LNCaP clone FGC (cell line): ENCODE results near the gene SMCO4.

Experiments
- DNase-seq: peaks from one replicate; pipeline ENCODE4 v3.0.0-alpha.2; 2011; ENCODE audit warnings: low read depth
- H3K4me3 ChIP-seq: 2 replicates; pipeline ENCODE4 v1.5.1; 2011; ENCODE audit warnings: mild to moderate bottlenecking, low read depth, low read length, control low read depth
- TF ChIP-seq, protein P1 (sequence below): IDR thresholded peaks from 2 replicates; pipeline ENCODE4 v1.5.1; 2012; ENCODE audit warnings: mild to moderate bottlenecking; ENCODE audit not compliant: control insufficient read depth, insufficient read depth; ENCODE audit errors: extremely low read depth

The SMCO4 gene

DNA sequence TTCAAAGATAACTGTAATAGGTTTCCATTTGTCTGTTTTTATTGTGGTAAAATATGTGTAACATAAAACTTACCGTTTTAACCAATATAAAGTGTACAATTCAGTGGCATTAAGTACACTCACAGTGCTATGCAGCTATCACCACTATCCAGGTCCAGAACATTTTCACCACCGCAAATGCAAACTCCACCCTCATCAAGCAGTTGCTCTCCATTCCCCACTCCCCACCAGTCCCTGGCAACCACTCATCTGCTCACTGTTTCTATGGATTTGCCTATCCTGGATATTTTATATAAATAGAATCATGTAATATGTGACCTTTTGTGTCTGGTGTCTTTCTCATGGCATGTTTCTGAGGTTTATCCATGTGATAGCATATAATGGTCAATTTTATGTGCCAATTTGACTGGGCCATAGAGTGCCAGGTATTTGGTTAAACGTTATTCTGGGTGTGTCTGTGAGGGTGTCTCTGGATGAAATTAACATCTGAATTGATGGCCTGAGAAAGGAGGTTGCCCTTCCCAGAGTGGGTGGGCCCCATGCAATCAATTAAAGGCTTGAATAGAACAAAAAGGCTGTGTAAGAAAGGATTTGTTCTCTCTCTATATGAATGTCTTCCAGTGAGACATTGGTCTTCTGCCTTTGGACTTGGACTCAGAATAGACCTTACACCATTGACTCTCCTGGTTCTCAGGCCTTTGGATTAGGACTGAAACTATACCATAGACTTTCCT lies 17.2 kb upstream of the SMCO4 start:
- DNase-seq = no peak
- no peak overlapping the region for H3K4me3 ChIP-seq
- TF ChIP-seq, protein P1, sequence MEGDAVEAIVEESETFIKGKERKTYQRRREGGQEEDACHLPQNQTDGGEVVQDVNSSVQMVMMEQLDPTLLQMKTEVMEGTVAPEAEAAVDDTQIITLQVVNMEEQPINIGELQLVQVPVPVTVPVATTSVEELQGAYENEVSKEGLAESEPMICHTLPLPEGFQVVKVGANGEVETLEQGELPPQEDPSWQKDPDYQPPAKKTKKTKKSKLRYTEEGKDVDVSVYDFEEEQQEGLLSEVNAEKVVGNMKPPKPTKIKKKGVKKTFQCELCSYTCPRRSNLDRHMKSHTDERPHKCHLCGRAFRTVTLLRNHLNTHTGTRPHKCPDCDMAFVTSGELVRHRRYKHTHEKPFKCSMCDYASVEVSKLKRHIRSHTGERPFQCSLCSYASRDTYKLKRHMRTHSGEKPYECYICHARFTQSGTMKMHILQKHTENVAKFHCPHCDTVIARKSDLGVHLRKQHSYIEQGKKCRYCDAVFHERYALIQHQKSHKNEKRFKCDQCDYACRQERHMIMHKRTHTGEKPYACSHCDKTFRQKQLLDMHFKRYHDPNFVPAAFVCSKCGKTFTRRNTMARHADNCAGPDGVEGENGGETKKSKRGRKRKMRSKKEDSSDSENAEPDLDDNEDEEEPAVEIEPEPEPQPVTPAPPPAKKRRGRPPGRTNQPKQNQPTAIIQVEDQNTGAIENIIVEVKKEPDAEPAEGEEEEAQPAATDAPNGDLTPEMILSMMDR = no peak

DNA sequence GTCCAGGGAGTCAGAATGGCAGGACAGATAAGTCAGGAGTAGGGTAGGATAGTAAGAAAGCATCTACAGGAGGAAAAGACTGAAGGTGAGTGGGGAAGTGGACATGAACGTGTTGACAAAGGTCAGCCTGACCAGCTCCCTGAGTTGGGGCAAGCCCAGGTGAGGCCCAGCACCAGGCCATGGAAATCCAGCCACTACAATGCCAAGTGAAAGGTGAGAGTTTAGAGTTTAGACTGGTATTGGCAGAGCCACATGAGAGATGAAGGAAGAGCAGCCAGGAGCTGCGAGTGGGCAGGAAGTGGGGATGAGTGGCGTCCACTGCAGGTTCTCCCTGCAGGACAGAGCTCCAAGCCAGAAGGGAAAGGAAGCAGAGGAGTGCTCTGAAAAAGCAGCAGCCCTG lies 16.5 kb upstream of the SMCO4 start:
- H3K4me3 ChIP-seq = no peak overlapping the region
- TF ChIP-seq, protein P1 = no peak
- no peak for DNase-seq

DNA sequence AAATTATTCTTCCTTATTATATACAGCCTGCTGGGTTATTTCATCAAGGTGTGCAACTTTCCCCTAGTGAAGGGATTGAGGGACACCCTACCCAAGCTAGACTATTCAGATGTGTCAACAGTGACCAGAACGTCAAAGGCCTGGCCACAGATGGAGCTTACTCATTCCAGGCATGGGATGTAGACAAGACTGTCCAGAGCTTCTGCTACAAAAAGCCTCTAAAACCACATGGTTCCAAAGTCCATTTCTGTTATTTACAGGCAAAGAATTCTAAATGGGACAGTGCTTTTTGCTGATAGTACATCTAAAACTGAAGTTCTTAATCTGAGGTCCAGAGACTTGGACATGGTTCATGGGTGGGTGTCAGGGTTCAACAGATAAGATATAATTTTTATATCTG lies 9.7 kb upstream of the SMCO4 start:
- DNase-seq = no peak
- TF ChIP-seq, protein P1 = no peak
- H3K4me3 ChIP-seq = no peak overlapping the region

DNA sequence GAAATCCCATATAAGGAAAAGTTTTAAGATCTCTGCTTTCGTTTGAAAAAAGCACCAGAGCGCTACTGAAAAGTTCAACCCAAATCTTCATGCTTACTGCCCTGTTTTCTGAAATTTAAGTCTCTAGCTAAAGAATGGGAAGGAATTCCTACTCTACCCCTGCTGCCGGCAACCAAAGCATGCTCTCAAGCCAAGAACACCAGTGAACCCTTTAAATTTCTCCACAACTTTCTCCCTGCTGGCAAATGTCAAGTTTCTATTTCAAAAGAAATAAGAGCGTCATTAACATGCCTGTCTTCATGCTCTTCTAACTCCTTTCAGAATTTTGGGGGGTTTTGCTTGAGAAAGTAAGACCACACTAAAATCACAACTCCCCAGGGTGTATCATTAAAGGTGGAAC lies 6.8 kb upstream of the SMCO4 start:
- H3K4me3 ChIP-seq = no peak overlapping the region
- TF ChIP-seq, protein P1 = no peak
- DNase-seq = no peak

DNA sequence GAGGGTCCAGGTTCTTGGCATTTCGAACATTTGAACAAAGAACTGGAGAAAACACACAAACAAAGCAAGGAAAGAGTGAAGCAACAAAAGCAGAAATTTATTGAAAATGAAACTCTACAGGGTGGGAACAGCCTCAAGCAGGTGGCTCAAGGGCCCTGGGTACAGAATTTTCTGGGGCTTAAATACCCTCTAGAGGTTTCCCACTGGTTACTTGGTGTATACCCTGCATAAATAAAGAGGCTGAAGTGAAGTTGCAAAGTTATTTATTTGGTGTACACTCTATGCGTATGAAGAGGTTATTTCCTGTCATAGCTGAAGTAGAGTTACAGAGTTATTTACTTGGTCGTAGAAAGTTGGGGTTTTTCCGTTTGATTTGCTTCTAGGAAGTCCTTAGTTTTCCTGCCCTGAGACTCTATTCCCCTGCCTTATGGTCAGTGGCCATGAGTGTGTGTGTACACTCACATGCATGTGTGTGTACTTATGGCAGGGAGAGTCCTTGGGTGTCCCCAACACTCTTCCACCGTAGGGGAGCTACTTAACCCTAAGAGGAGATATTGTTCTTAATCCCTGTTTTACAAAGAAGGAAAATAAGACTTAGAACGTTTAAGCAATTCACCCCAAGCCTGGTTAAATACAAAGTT lies 5.6 kb upstream of the SMCO4 start:
- no peak for DNase-seq
- TF ChIP-seq, protein P1 = no peak

DNA sequence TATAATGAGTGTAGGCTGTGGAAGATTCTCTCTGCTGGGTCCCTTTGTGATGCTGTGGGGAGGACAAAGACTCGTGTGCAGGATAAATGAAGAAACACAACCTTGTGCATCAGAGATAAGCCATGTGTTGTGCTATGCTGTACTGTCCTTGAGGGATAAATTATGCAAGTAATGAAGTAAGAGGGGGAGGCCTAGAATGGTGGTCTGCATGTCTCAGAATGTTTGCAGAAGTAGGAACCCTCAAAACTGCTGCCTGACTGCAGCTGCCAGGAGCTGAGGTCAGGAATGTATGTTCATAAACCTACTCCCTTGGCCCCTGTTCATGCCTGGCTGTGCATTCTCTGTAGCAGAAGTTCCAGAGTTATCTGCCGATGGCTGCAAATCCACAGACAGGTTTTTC lies 4.6 kb upstream of the SMCO4 start:
- no peak overlapping the region for H3K4me3 ChIP-seq
- no peak for DNase-seq
- TF ChIP-seq, protein P1 = no peak

More for the DNA sequence above, 5.6 kb upstream of the SMCO4 start:
- no peak overlapping the region for H3K4me3 ChIP-seq

DNA sequence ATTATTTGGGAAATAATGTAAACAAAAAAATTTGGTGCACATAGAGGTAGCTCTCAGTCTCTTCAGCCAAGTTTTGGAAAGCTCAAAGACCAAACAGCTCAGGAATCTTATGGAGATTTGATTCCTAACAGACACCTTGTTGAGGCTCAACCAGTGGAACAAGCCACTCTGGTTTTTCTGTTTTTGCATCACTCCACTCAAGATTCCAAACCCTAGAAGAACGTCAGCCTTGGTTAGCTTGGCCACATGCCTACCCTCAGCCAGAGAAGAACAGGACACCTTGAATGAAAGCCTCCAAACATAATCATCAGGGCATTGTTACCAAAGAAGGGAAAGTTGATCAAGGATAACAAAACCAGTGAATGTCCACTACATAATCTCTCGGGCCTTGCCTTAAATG lies 3.8 kb upstream of the SMCO4 start:
- H3K4me3 ChIP-seq = no peak overlapping the region
- DNase-seq = no peak
- TF ChIP-seq, protein P1 = no peak
